Nephron (organoid): ENCODE results near the gene ABRACL.

Source experiments
- H3K27ac Mint-ChIP-seq, 3 experiments: 2 replicates each; pipeline ENCODE4 v1.8.0; 2020; ENCODE audit warnings: mixed read lengths in 3 of 3, mild to moderate bottlenecking in 2 of 3, moderate library complexity in 1 of 3
- H3K27me3 Mint-ChIP-seq: 2 replicates; pipeline ENCODE4 v1.8.0; 2021; ENCODE audit warnings: low read depth, mild to moderate bottlenecking, moderate library complexity, mixed read lengths
- H3K36me3 Mint-ChIP-seq: 2 replicates; pipeline ENCODE4 v1.8.0; 2020; ENCODE audit warnings: low read depth, mixed read lengths
- H3K4me1 Mint-ChIP-seq: 2 replicates; pipeline ENCODE4 v1.8.0; 2020; ENCODE audit warnings: mixed read lengths
- H3K4me3 Mint-ChIP-seq, 3 experiments: 2 replicates each; pipeline ENCODE4 v1.8.0; 2020; ENCODE audit warnings: mild to moderate bottlenecking in 3 of 3, mixed read lengths in 3 of 3, moderate library complexity in 2 of 3
- H3K9me3 Mint-ChIP-seq: 2 replicates; pipeline ENCODE4 v1.8.0; 2020; ENCODE audit warnings: mixed read lengths
- TF ChIP-seq, protein P1 (sequence below), 3 experiments: fragments of 200-600 bp; sonication (generic); IDR thresholded peaks; one replicate each; pipeline ENCODE4 v1.5.0; 2021; ENCODE audit warnings: antibody characterized with exemption in 3 of 3; ENCODE audit not compliant: unreplicated experiment in 3 of 3

ABRACL gene

GRCh38 chr6:139091826-139092225, 63.3 kb downstream of the ABRACL start:
- Mint-ChIP-seq H3K36me3 (no peaks in the 10 kb centered on the region), H3K27me3 (no peaks in the 10 kb centered on the region), H3K9me3 (peaks cover 9% of the 10 kb centered on the region), H3K4me1 (no peaks in the 10 kb centered on the region), H3K27ac (no peak overlapping the region), H3K4me3 (no peak overlapping the region)
- TF ChIP-seq, protein P1, sequence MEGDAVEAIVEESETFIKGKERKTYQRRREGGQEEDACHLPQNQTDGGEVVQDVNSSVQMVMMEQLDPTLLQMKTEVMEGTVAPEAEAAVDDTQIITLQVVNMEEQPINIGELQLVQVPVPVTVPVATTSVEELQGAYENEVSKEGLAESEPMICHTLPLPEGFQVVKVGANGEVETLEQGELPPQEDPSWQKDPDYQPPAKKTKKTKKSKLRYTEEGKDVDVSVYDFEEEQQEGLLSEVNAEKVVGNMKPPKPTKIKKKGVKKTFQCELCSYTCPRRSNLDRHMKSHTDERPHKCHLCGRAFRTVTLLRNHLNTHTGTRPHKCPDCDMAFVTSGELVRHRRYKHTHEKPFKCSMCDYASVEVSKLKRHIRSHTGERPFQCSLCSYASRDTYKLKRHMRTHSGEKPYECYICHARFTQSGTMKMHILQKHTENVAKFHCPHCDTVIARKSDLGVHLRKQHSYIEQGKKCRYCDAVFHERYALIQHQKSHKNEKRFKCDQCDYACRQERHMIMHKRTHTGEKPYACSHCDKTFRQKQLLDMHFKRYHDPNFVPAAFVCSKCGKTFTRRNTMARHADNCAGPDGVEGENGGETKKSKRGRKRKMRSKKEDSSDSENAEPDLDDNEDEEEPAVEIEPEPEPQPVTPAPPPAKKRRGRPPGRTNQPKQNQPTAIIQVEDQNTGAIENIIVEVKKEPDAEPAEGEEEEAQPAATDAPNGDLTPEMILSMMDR (IDR thresholded peaks at IDR 0.05; ENCODE audit: unreplicated experiment in 3 of 3) = no peak
